Measurements from ENCODE around the gene PATE2. TPM values are rescaled to one million over a fixed set of nuclear protein-coding genes. Genes with fewer than 3 reads are reported as not detected.

PATE2 gene
- total and polyA plus RNA-seq, 7 donors, result 0.68 TPM; not detected in 6

- intact Hi-C loops (cut with DNase I), result no loop called here
- Histone ChIP-seq H3K27ac (no peak overlapping the region), H3K4me3 (no peak overlapping the region), H3K36me3 (no peaks in the 10 kb centered on the region), H3K9me3 (no peaks in the 10 kb centered on the region), H3K4me1 (peaks cover 0 to 11% (median 0%) of the 10 kb centered on the region in 4 donors), H3K27me3 (no peaks in the 10 kb centered on the region)
- no peak for DNase-seq
- WGBS, 2 donors, result 69 to 75% methylated on average over 3 of the region's 3 CpGs
- TF ChIP-seq CTCF (IDR thresholded peaks at IDR 0.05) (no peak), POLR2A (IDR thresholded peaks at IDR 0.05) (no peak), EP300 (IDR thresholded peaks at IDR 0.05) (no peak), POLR2AphosphoS5 (IDR thresholded peaks at IDR 0.05) (no peak)
Measured at GRCh38 chr11:125772834-125773505, 5.7 kb downstream of the PATE2 start.

GRCh38 chr11:125770583-125770982 is 8.0 kb downstream of the PATE2 start:
- Histone ChIP-seq H3K36me3 (no peaks in the 10 kb centered on the region), H3K27ac (no peak overlapping the region), H3K4me3 (no peak overlapping the region), H3K4me1 (peaks cover 0 to 11% (median 0%) of the 10 kb centered on the region in 4 donors), H3K9me3 (no peaks in the 10 kb centered on the region), H3K27me3 (no peaks in the 10 kb centered on the region)
- DNase-seq, result no peak
- 67 to 85% methylated on average over 2 of the region's 2 CpGs for WGBS, 2 donors
- no peak for TF ChIP-seq POLR2AphosphoS5 (IDR thresholded peaks at IDR 0.05)
- no peak for TF ChIP-seq EP300 (IDR thresholded peaks at IDR 0.05)
- no peak for TF ChIP-seq POLR2A (IDR thresholded peaks at IDR 0.05)
- TF ChIP-seq CTCF (IDR thresholded peaks at IDR 0.05), result no peak
- intact Hi-C loops (cut with DNase I), result no loop called here

- H3K27me3 ChIP-seq, result no peaks in the 10 kb centered on the region
- no peak overlapping the region for H3K4me3 ChIP-seq
- peaks cover 0 to 11% (median 0%) of the 10 kb centered on the region in 4 donors for H3K4me1 ChIP-seq
- no peak overlapping the region for H3K27ac ChIP-seq
- intact Hi-C loops (cut with DNase I), result no loop called here
- H3K36me3 ChIP-seq, result no peaks in the 10 kb centered on the region
- 55 to 67% methylated on average over 10 of the region's 10 CpGs for WGBS, 2 donors
- DNase-seq, result no peak
- TF ChIP-seq CTCF (IDR thresholded peaks at IDR 0.05) (no peak), POLR2A (IDR thresholded peaks at IDR 0.05) (no peak), EP300 (IDR thresholded peaks at IDR 0.05) (no peak), POLR2AphosphoS5 (IDR thresholded peaks at IDR 0.05) (no peak)
- no peaks in the 10 kb centered on the region for H3K9me3 ChIP-seq
Measured at GRCh38 chr11:125768336-125769046, 10.1 kb downstream of the PATE2 start.

GRCh38 chr11:125766251-125766650 is 12.4 kb downstream of the PATE2 start:
- intact Hi-C loops (cut with DNase I), result no loop called here
- no peak for DNase-seq
- no peaks in the 10 kb centered on the region for H3K36me3 ChIP-seq
- no peaks in the 10 kb centered on the region for H3K27me3 ChIP-seq
- TF ChIP-seq CTCF (IDR thresholded peaks at IDR 0.05), result no peak
- no peak for TF ChIP-seq POLR2A (IDR thresholded peaks at IDR 0.05)
- no peak for TF ChIP-seq EP300 (IDR thresholded peaks at IDR 0.05)
- TF ChIP-seq POLR2AphosphoS5 (IDR thresholded peaks at IDR 0.05), result no peak
- no peak overlapping the region for H3K4me3 ChIP-seq
- no peaks in the 10 kb centered on the region for H3K9me3 ChIP-seq
- H3K4me1 ChIP-seq, result no peaks in the 10 kb centered on the region
- WGBS, 2 donors, result 67 to 80% methylated on average over 1 of the region's 1 CpG
- H3K27ac ChIP-seq, result no peak overlapping the region
